ENCODE results near the gene OSM.

- TF ChIP-seq CTCF (IDR thresholded peaks at IDR 0.05) (no peak), POLR2A (IDR thresholded peaks at IDR 0.05) (no peak)
Observed at GRCh38 chr22:30240541-30241417, 25.9 kb downstream of the OSM start.
